IPS-20b (cell line): Measurements from ENCODE around the gene GRM2.

ENCODE experiments used
- H3K27ac ChIP-seq: one replicate; pipeline ENCODE4 v1.5.1; 2013; ENCODE audit warnings: low read length
- H3K27me3 ChIP-seq: 2 replicates; pipeline ENCODE4 v1.6.1; 2013; ENCODE audit warnings: mild to moderate bottlenecking, low read length, inconsistent platforms; ENCODE audit not compliant: insufficient read depth
- H3K36me3 ChIP-seq: 2 replicates; pipeline ENCODE4 v1.6.1; 2013; ENCODE audit warnings: low read depth, mild to moderate bottlenecking, inconsistent platforms, low read length, moderate library complexity; ENCODE audit not compliant: insufficient read depth
- H3K4me1 ChIP-seq: 2 replicates; pipeline ENCODE4 v1.6.1; 2013; ENCODE audit warnings: mild to moderate bottlenecking, control low read depth, inconsistent platforms, low read length, moderate library complexity; ENCODE audit not compliant: insufficient read depth
- H3K4me3 ChIP-seq: 2 replicates; pipeline ENCODE4 v1.5.1; 2013; ENCODE audit warnings: mild to moderate bottlenecking, low read length, inconsistent platforms
- H3K9ac ChIP-seq: 2 replicates; pipeline ENCODE4 v1.6.1; 2013; ENCODE audit warnings: low read depth, mild to moderate bottlenecking, inconsistent platforms, low read length, moderate library complexity
- H3K9me3 ChIP-seq: 2 replicates; pipeline ENCODE4 v1.6.1; 2013; ENCODE audit warnings: mild to moderate bottlenecking, low read depth, low read length, inconsistent platforms; ENCODE audit not compliant: insufficient read depth

Gene GRM2

GRCh38 chr3:51692980-51693395, 13.9 kb upstream of the GRM2 start:
- no peaks in the 10 kb centered on the region for H3K36me3 ChIP-seq
- no peaks in the 10 kb centered on the region for H3K9me3 ChIP-seq
- H3K4me1 ChIP-seq = no peaks in the 10 kb centered on the region
- H3K9ac ChIP-seq = no peak overlapping the region
- H3K27ac ChIP-seq = no peak overlapping the region
- no peaks in the 10 kb centered on the region for H3K27me3 ChIP-seq
- H3K4me3 ChIP-seq = no peak overlapping the region

GRCh38 chr3:51696954-51697353, 9.9 kb upstream of the GRM2 start:
- no peaks in the 10 kb centered on the region for H3K36me3 ChIP-seq
- H3K27me3 ChIP-seq = no peaks in the 10 kb centered on the region

GRCh38 chr3:51698209-51698608, 8.7 kb upstream of the GRM2 start:
- peaks cover 4% of the 10 kb centered on the region; the same call in 1 of the 2 replicates for H3K4me1 ChIP-seq
- H3K4me3 ChIP-seq = no peak overlapping the region
- no peaks in the 10 kb centered on the region for H3K36me3 ChIP-seq
- no peaks in the 10 kb centered on the region for H3K27me3 ChIP-seq
- H3K9me3 ChIP-seq = no peaks in the 10 kb centered on the region
- no peak overlapping the region for H3K27ac ChIP-seq
- H3K9ac ChIP-seq = no peak overlapping the region

More at GRCh38 chr3:51696954-51697353, 9.9 kb upstream of the GRM2 start:
- Histone ChIP-seq H3K4me3 (no peak overlapping the region), H3K9me3 (no peaks in the 10 kb centered on the region), H3K27ac (no peak overlapping the region), H3K4me1 (no peaks in the 10 kb centered on the region), H3K9ac (no peak overlapping the region)

- Histone ChIP-seq H3K9ac (no peak overlapping the region), H3K36me3 (no peaks in the 10 kb centered on the region), H3K27ac (no peak overlapping the region)
These were observed 6.5 kb upstream of the GRM2 start for GRCh38 chr3:51700403-51700802.

GRCh38 chr3:51702156-51702555, 4.7 kb upstream of the GRM2 start:
- H3K27ac ChIP-seq = no peak overlapping the region
- no peak overlapping the region for H3K4me3 ChIP-seq
- peaks cover 11% of the 10 kb centered on the region for H3K27me3 ChIP-seq
- no peaks in the 10 kb centered on the region for H3K9me3 ChIP-seq
- H3K4me1 ChIP-seq = peaks cover 10% of the 10 kb centered on the region; the same call in 1 of the 2 replicates
- no peak overlapping the region for H3K9ac ChIP-seq
- H3K36me3 ChIP-seq = no peaks in the 10 kb centered on the region

More at GRCh38 chr3:51700403-51700802, 6.5 kb upstream of the GRM2 start:
- Histone ChIP-seq H3K27me3 (no peaks in the 10 kb centered on the region), H3K4me3 (no peak overlapping the region), H3K4me1 (peaks cover 10% of the 10 kb centered on the region; the same call in 1 of the 2 replicates), H3K9me3 (no peaks in the 10 kb centered on the region)

- no peaks in the 10 kb centered on the region for H3K9me3 ChIP-seq
- H3K36me3 ChIP-seq = no peaks in the 10 kb centered on the region
- H3K27ac ChIP-seq = no peak overlapping the region
- H3K9ac ChIP-seq = 0 out of 2 replicates have a peak overlapping the region, but pooled peaks have one; percentile 9
- H3K4me3 ChIP-seq = peak overlapping the region; percentile 42; the same call in 1 of the 2 replicates
- peaks cover 21% of the 10 kb centered on the region for H3K27me3 ChIP-seq
- peaks cover 10% of the 10 kb centered on the region; the same call in 1 of the 2 replicates for H3K4me1 ChIP-seq
These were observed 3.7 kb upstream of the GRM2 start for GRCh38 chr3:51703068-51703760.

GRCh38 chr3:51703761-51704510, 2.9 kb upstream of the GRM2 start:
- peaks cover 10% of the 10 kb centered on the region; the same call in 1 of the 2 replicates for H3K4me1 ChIP-seq
- no peak overlapping the region for H3K27ac ChIP-seq
- H3K9ac ChIP-seq = no peak overlapping the region
- peaks cover 28% of the 10 kb centered on the region for H3K27me3 ChIP-seq
- peak overlapping the region; percentile 42; the same call in 1 of the 2 replicates for H3K4me3 ChIP-seq
- no peaks in the 10 kb centered on the region for H3K36me3 ChIP-seq
- no peaks in the 10 kb centered on the region for H3K9me3 ChIP-seq

- H3K27ac ChIP-seq = no peak overlapping the region
- H3K4me1 ChIP-seq = peaks cover 10% of the 10 kb centered on the region; the same call in 1 of the 2 replicates
- H3K9me3 ChIP-seq = no peaks in the 10 kb centered on the region
- no peak overlapping the region; the same call in 1 of the 2 replicates for H3K4me3 ChIP-seq
- H3K9ac ChIP-seq = no peak overlapping the region
- no peaks in the 10 kb centered on the region for H3K36me3 ChIP-seq
- peaks cover 33% of the 10 kb centered on the region for H3K27me3 ChIP-seq
These were observed 2.3 kb upstream of the GRM2 start for GRCh38 chr3:51704511-51704950.

- Histone ChIP-seq H3K4me1 (peaks cover 10% of the 10 kb centered on the region; the same call in 1 of the 2 replicates), H3K9ac (no peak overlapping the region)
These were observed 1.4 kb upstream of the GRM2 start for GRCh38 chr3:51705276-51706020.

GRCh38 chr3:51706021-51706485, 815 bp upstream of the GRM2 start:
- Histone ChIP-seq H3K27me3 (peaks cover 33% of the 10 kb centered on the region), H3K27ac (no peak overlapping the region), H3K4me1 (peaks cover 10% of the 10 kb centered on the region; the same call in 1 of the 2 replicates)

More at GRCh38 chr3:51705276-51706020, 1.4 kb upstream of the GRM2 start:
- H3K4me3 ChIP-seq = no peak overlapping the region
- no peaks in the 10 kb centered on the region for H3K36me3 ChIP-seq
- no peak overlapping the region for H3K27ac ChIP-seq
- peaks cover 33% of the 10 kb centered on the region for H3K27me3 ChIP-seq
- H3K9me3 ChIP-seq = no peaks in the 10 kb centered on the region

GRCh38 chr3:51708216-51708845, 1.5 kb downstream of the GRM2 start:
- Histone ChIP-seq H3K36me3 (no peaks in the 10 kb centered on the region), H3K4me1 (peaks cover 5% of the 10 kb centered on the region; the same call in 1 of the 2 replicates), H3K9me3 (no peaks in the 10 kb centered on the region), H3K4me3 (no peak overlapping the region), H3K27ac (no peak overlapping the region), H3K27me3 (peaks cover 33% of the 10 kb centered on the region), H3K9ac (no peak overlapping the region)

More at GRCh38 chr3:51706021-51706485, 815 bp upstream of the GRM2 start:
- Histone ChIP-seq H3K9ac (no peak overlapping the region), H3K4me3 (no peak overlapping the region), H3K36me3 (no peaks in the 10 kb centered on the region), H3K9me3 (no peaks in the 10 kb centered on the region)
